CD4-positive, alpha-beta memory T cell (primary cell): Measurements from ENCODE around the gene NAT16. TPM values are rescaled to one million over a fixed set of nuclear protein-coding genes. Genes with fewer than 3 reads are reported as not detected.

ENCODE experiments used
- CTCF ChIA-PET: fragments of 350-600 bp; sonication (Branson Sonifier 250); formaldehyde crosslinking; loops from one replicate; lab custom pipeline; 2021; ENCODE audit warnings: inconsistent platforms; ENCODE audit not compliant: partially characterized antibody; lab: Charles Lee
- POLR2A ChIA-PET: fragments of 350-600 bp; sonication (Branson Sonifier 250); formaldehyde crosslinking; loops from one replicate; lab custom pipeline; 2021; ENCODE audit not compliant: partially characterized antibody; lab: Charles Lee
- DNase-seq, 5 donors: peaks; one replicate each; pipeline versions ENCODE4 v3.0.0 to v3.0.0-alpha.2; 2020 to 2022; ENCODE audit warnings: mixed read lengths in 1 of 5
- H3K27ac ChIP-seq: one replicate; pipeline ENCODE4 v1.7.0; 2013; ENCODE audit warnings: low read depth, low read length
- H3K27me3 ChIP-seq: 2 replicates; pipeline ENCODE4 v1.7.0; 2013; ENCODE audit warnings: mild to moderate bottlenecking, low read length, moderate library complexity; ENCODE audit not compliant: insufficient read depth
- H3K36me3 ChIP-seq: 2 replicates; pipeline ENCODE4 v1.7.0; 2013; ENCODE audit warnings: mild to moderate bottlenecking, low read length, moderate library complexity; ENCODE audit not compliant: insufficient read depth
- H3K4me1 ChIP-seq: 2 replicates; pipeline ENCODE4 v1.7.0; 2013; ENCODE audit warnings: mild to moderate bottlenecking, low read length, moderate library complexity; ENCODE audit not compliant: insufficient read depth
- H3K4me3 ChIP-seq, 2 donors: one replicate each; pipeline ENCODE4 v1.7.0; 2013; ENCODE audit warnings: low read length in 2 of 2, mild to moderate bottlenecking in 1 of 2
- H3K9me3 ChIP-seq, 2 donors: one replicate each; pipeline ENCODE4 v1.7.0; 2013; ENCODE audit warnings: low read length in 2 of 2, control low read depth in 1 of 2; ENCODE audit not compliant: control insufficient read depth in 1 of 2
- H3K27ac Mint-ChIP-seq, 7 donors: one replicate each; pipeline ENCODE4 v1.8.0; 2020 to 2021; ENCODE audit warnings: mixed read lengths in 7 of 7, mild to moderate bottlenecking in 6 of 7, inconsistent platforms in 3 of 7, moderate library complexity in 3 of 7
- H3K27me3 Mint-ChIP-seq, 2 donors: one replicate each; pipeline ENCODE4 v1.8.0; 2020 to 2021; ENCODE audit warnings: mixed read lengths in 2 of 2
- H3K36me3 Mint-ChIP-seq, 2 donors: one replicate each; pipeline ENCODE4 v1.8.0; 2020 to 2021; ENCODE audit warnings: mixed read lengths in 2 of 2, inconsistent platforms in 1 of 2, mild to moderate bottlenecking in 1 of 2
- H3K4me1 Mint-ChIP-seq, 4 donors: one replicate each; pipeline ENCODE4 v1.8.0; 2020 to 2021; ENCODE audit warnings: mixed read lengths in 4 of 4, mild to moderate bottlenecking in 1 of 4
- H3K4me3 Mint-ChIP-seq, 8 donors: one replicate each; pipeline ENCODE4 v1.8.0; 2020 to 2021; ENCODE audit warnings: mixed read lengths in 8 of 8, mild to moderate bottlenecking in 7 of 8, moderate library complexity in 6 of 8, inconsistent platforms in 3 of 8
- H3K9me3 Mint-ChIP-seq, 8 donors: one replicate each; pipeline ENCODE4 v1.8.0; 2020 to 2021; ENCODE audit warnings: mixed read lengths in 8 of 8, mild to moderate bottlenecking in 5 of 8, inconsistent platforms in 3 of 8, moderate library complexity in 1 of 8
- intact Hi-C: fragments of 100-400 bp; cut with micrococcal nuclease; formaldehyde crosslinking; loops from one replicate; pipeline ENCODE4 v1.15.1; 2023
- polyA plus RNA-seq, 2 donors: library from polyadenylated mRNA; unstranded; fragments of 300-500 nt; fragmentation: Illumina TruSeq; gene quantifications; one replicate each; pipeline ENCODE4 v1.2.3, GENCODE V29; 2021
- total RNA-seq, 2 experiments: library from RNA; stranded (reverse); gene quantifications; one replicate each; pipeline ENCODE4 v1.2.3, GENCODE V29; 2021

NAT16 gene
- total and polyA plus RNA-seq, 4 experiments from 2014 or later: not detected

DNA sequence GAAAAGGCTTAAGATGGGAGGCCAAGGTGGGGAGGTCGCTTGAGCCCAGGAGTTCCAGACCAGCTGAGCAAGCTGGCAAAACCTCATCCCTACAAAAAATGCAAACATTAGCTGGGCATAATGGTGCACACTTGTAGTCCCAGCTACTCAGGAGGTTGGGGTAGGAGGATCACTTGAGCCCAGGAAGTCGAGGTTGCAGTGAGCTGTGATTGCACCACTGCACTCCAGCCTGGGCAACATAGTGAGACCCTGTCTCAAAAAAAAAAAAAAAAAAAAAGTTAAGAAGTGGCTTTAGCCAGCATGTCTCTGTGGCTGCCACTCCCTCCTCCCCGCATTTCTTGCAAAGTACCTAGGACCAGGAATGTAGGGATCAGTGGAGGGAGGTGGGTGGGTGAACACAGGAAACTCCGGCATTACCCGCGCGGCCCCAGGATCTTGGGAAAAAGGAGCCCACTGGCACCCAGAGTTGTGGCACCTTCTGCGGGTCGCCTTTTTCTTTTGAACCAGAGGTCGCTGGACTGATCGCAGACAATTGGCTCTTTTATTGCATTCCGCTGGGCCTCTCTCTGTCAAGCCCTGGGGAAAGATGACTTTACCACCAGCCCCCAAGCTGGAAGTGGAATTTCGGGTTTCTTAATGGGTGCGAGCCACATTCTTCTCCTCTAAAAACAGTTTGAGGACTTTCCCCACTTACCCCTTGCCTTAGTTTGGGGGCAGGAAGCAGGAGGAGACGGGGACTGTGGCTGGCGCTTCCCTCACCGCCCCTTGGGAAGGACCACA is 18.2 kb downstream of the NAT16 start:
- H3K27me3 ChIP-seq: peaks cover 28% of the 10 kb centered on the region
- POLR2A ChIA-PET: interaction anchor here (1.1 to 1.3 kb wide), 2 partner anchors 13 to 55 kb away, joined by 3 read pairs; partner anchors contain the start of genes PLOD3 and ZNHIT1

DNA sequence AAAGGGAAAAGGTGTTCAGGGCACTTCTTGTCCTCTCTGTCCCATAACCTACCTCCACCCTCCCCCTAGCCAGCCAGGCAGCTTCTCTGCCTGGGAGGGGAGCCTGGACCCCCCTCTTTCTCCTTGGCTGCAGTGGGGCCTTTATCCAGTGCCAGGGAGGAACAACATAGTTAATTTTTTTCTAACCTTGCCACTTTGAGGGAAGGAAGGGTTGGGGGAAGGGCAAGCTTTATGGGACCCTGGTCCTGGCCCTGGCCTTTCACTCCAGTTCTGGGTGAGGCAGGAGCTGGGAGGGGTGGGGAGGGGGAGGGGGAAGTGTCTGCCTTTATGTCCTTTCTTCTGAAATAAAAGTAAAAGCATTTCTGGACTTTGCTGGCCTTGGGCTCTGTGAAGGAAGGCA is 19.2 kb downstream of the NAT16 start:
- H3K36me3 Mint-ChIP-seq: peaks cover 14 to 30% of the 10 kb centered on the region in 2 donors
- ChIA-PET CTCF (interaction anchor here (1.5 to 2.7 kb wide), 2 partner anchors 16 to 84 kb away, joined by 4 to 11 read pairs; no protein-coding TSS in a partner anchor), POLR2A (interaction anchor here (1.1 kb wide), 1 partner anchor 14 kb away, joined by 3 read pairs; no protein-coding TSS in a partner anchor)
- H3K27me3 Mint-ChIP-seq: peaks cover 15 to 16% of the 10 kb centered on the region in 2 donors
- Histone ChIP-seq H3K4me1 (peaks cover 29% of the 10 kb centered on the region), H3K4me3 (no peak overlapping the region), H3K9me3 (no peaks in the 10 kb centered on the region), H3K27me3 (peaks cover 21% of the 10 kb centered on the region), H3K36me3 (peaks cover 2% of the 10 kb centered on the region), H3K27ac (no peak overlapping the region)
- H3K9me3 Mint-ChIP-seq: peaks cover 0 to 4% (median 0%) of the 10 kb centered on the region in 8 donors
- intact Hi-C loops: loop anchor here (10.0 kb wide), 1 partner anchor 54 kb away; the partner anchor contains the start of genes PLOD3 and ZNHIT1
- H3K4me1 Mint-ChIP-seq: peaks cover 6 to 19% (median 12%) of the 10 kb centered on the region in 4 donors
- peak overlapping the region in 1 of 8 donors; percentile 39 for H3K4me3 Mint-ChIP-seq
- DNase-seq: no peak
- no peak overlapping the region for H3K27ac Mint-ChIP-seq

More for the DNA sequence above, 18.2 kb downstream of the NAT16 start:
- CTCF ChIA-PET: interaction anchor here (1.2 to 2.7 kb wide), 4 partner anchors 10 to 83 kb away, joined by 3 to 11 read pairs (median 4); no protein-coding TSS in a partner anchor
- intact Hi-C loops: loop anchor here (10.0 kb wide), 1 partner anchor 53 kb away; the partner anchor contains the start of genes PLOD3 and ZNHIT1
- Mint-ChIP-seq H3K4me1 (peaks cover 8 to 26% (median 17%) of the 10 kb centered on the region in 4 donors), H3K27me3 (peaks cover 19 to 20% of the 10 kb centered on the region in 2 donors), H3K4me3 (peak overlapping the region in 7 of 8 donors; percentile 39 to 79 (median 60)), H3K27ac (no peak overlapping the region), H3K36me3 (peaks cover 14 to 30% of the 10 kb centered on the region in 2 donors), H3K9me3 (peaks cover 0 to 4% (median 0%) of the 10 kb centered on the region in 8 donors)
- Histone ChIP-seq H3K9me3 (no peaks in the 10 kb centered on the region), H3K36me3 (peaks cover 2% of the 10 kb centered on the region), H3K27ac (no peak overlapping the region), H3K4me3 (no peak overlapping the region), H3K4me1 (peaks cover 34% of the 10 kb centered on the region)
- DNase-seq: no peak

DNA sequence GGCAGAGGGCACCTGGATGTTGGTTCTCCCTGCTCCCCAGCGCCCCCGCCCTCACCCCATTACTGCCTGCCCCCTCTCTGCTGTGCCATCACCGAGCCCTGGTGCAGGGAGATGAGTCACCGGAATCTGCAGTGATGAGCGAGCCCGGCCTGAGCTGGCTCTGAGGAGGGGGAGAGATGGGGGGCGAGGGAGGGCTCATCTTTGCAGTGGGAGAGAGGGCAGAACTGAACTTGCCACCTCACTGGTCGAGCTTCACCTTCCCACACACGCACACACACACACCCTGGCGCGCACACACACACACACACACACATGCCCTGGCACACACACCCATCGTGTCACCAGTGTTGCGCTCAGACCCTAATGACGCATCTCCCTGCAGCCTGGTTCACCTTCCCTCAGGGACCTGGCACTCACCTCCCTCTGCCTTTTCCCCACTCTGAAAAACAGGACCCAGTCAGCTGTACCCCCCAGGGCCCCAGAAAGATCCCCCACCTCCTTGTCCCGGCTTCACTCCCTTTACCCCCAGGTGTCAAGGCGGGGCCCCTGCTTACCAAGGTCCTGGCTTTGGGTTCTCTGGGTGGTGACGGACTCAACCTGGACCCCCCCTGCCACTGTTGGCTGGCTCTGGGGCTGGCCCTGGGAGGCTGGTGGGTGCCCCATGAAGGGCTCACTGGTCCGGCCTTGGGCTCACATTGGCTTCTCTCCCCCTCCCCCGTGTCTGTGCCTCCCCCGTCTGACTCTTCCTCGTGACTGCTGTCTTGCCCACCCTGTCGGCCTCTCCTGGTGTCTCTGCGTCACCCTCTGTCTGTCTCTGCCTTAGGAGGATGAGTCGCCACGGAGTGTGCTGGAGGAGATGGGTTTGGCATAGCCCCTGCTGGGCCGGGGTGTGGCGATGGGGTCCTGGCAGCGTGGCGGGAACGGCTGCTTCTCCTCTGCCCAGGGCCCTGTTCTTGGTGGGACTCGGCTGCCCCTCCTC is 20.1 kb downstream of the NAT16 start:
- Mint-ChIP-seq H3K4me1 (peaks cover 4 to 18% (median 14%) of the 10 kb centered on the region in 4 donors), H3K27ac (no peak overlapping the region), H3K4me3 (peak overlapping the region in 1 of 8 donors; percentile 48), H3K36me3 (peaks cover 16 to 30% of the 10 kb centered on the region in 2 donors), H3K9me3 (no peaks in the 10 kb centered on the region), H3K27me3 (peaks cover 6 to 8% of the 10 kb centered on the region in 2 donors)
- ChIA-PET CTCF (interaction anchor here (1.3 to 2.7 kb wide), 4 partner anchors 11 to 84 kb away, joined by 3 to 11 read pairs (median 7); no protein-coding TSS in a partner anchor), POLR2A (no interaction called here)
- H3K36me3 ChIP-seq: peaks cover 2% of the 10 kb centered on the region
- peaks cover 15% of the 10 kb centered on the region for H3K27me3 ChIP-seq
- H3K27ac ChIP-seq: no peak overlapping the region
- no peaks in the 10 kb centered on the region for H3K9me3 ChIP-seq
- no peak overlapping the region for H3K4me3 ChIP-seq
- intact Hi-C loops: loop anchor here (10.0 kb wide), 1 partner anchor 55 kb away; the partner anchor contains the start of genes PLOD3 and ZNHIT1
- peaks cover 26% of the 10 kb centered on the region for H3K4me1 ChIP-seq
- no peak for DNase-seq

DNA sequence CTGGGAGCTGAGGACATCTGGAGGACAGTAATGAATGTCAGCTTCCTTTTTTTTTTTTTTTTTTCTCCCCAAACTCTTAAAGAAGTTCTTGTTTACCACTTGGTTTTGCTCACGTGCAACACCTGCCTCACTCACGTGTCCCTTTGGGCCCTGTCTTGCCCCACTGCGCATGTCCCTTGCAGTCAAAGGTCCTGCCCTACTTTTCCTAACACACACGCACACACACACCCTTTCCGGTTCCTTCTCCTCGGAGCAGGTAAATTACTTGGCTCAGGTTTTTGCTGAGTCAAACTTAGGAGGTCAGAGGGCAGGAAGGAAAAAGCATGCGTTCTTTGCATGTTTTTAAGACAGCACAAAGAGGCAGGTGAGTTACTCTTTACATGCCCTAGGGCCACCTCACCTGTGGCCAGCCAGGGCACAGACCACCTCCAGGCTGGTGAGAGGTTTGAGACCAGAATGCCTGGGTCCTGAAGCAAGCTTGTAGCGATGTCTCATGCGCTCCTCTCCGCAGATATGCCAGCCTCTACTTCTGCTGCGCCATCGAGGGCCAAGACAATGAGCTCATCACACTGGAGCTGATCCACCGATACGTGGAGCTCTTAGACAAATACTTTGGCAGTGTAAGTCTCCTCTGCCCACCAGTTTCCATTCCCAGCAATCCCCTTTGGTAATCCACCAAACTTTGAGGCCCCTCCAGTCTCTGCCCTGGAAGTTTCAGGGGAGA is 23.1 kb downstream of the NAT16 start:
- H3K4me1 Mint-ChIP-seq: peaks cover 6 to 15% (median 12%) of the 10 kb centered on the region in 4 donors
- peaks cover 2% of the 10 kb centered on the region for H3K36me3 ChIP-seq
- H3K27ac ChIP-seq: no peak overlapping the region
- no peak for DNase-seq
- no peak overlapping the region for H3K4me3 ChIP-seq
- no peaks in the 10 kb centered on the region for H3K9me3 ChIP-seq
- H3K27me3 Mint-ChIP-seq: peaks cover 0 to 3% of the 10 kb centered on the region in 2 donors
- peaks cover 13% of the 10 kb centered on the region for H3K4me1 ChIP-seq
- POLR2A ChIA-PET: no interaction called here
- H3K4me3 Mint-ChIP-seq: peak overlapping the region in 1 of 8 donors; percentile 30
- intact Hi-C loops: no loop called here
- H3K36me3 Mint-ChIP-seq: peaks cover 16 to 30% of the 10 kb centered on the region in 2 donors
- CTCF ChIA-PET: interaction anchor here (1.1 to 3.5 kb wide), 9 partner anchors 8 to 88 kb away, joined by 3 to 32 read pairs (median 5); partner anchors contain the start of genes FIS1 and VGF
- H3K9me3 Mint-ChIP-seq: no peaks in the 10 kb centered on the region
- H3K27me3 ChIP-seq: peaks cover 4% of the 10 kb centered on the region
- peak overlapping the region in 1 of 7 donors; percentile 13 for H3K27ac Mint-ChIP-seq

DNA sequence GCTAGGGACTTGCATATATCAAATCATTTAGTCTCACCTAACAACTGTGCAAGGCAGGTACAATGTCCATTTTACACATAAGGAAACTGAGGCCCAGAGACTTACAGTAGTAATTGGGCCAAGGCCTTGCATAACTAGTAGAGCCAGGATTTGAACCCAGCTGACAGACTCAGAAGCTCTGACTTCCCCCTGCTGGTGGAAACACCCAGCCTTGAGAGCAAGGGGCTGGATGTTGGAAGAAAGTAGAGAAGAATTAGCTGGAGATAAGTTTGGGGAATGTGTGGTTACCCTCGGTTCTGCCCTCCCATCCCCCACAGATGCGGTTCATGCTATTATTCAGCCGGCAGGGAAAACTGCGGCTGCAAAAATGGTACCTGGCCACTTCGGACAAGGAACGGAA is 23.8 kb downstream of the NAT16 start:
- intact Hi-C loops: no loop called here
- no peaks in the 10 kb centered on the region for H3K9me3 Mint-ChIP-seq
- Histone ChIP-seq H3K27me3 (no peaks in the 10 kb centered on the region), H3K36me3 (peaks cover 2% of the 10 kb centered on the region), H3K4me1 (peaks cover 13% of the 10 kb centered on the region), H3K27ac (no peak overlapping the region), H3K9me3 (no peaks in the 10 kb centered on the region), H3K4me3 (no peak overlapping the region)
- H3K4me1 Mint-ChIP-seq: peaks cover 6 to 15% (median 12%) of the 10 kb centered on the region in 4 donors
- CTCF ChIA-PET: interaction anchor here (1.3 to 3.5 kb wide), 7 partner anchors 9 to 88 kb away, joined by 4 to 32 read pairs (median 5); partner anchors contain the start of genes FIS1 and VGF
- POLR2A ChIA-PET: no interaction called here
- H3K27me3 Mint-ChIP-seq: peaks cover 0 to 2% of the 10 kb centered on the region in 2 donors
- no peak for DNase-seq
- H3K36me3 Mint-ChIP-seq: peaks cover 16 to 27% of the 10 kb centered on the region in 2 donors
- peak overlapping the region in 1 of 7 donors; percentile 13 for H3K27ac Mint-ChIP-seq
- peak overlapping the region in 4 of 8 donors; percentile 10 to 40 (median 35) for H3K4me3 Mint-ChIP-seq

DNA sequence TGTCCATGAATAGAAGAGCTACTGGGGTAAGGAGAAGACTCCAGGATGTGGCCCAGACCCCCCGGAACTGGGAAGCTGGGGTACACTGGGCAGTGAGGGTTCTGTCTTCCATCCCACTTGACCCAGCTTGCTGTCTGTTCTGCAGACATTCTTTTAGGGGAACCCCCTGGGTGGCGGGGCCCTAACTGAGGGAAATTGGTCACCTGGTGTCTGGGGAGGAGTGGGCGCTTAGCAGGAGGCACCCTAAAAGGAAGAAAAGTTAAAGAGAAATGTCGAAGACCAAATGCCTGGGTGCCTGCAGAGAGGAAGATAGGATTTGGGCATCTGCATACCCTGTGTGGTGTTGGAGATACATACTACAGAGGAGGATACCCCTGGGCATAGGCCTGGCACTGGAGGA is 24.8 kb downstream of the NAT16 start:
- peaks cover 6 to 15% (median 12%) of the 10 kb centered on the region in 4 donors for H3K4me1 Mint-ChIP-seq
- ChIA-PET CTCF (interaction anchor here (0.6 to 3.5 kb wide), 7 partner anchors 10 to 89 kb away, joined by 3 to 32 read pairs (median 5); partner anchors contain the start of genes FIS1 and VGF), POLR2A (interaction anchor here (1.0 to 1.1 kb wide), 4 partner anchors 9 to 63 kb away, joined by 3 to 5 read pairs (median 4); partner anchors contain the start of genes VGF and ZNHIT1)
- H3K27me3 Mint-ChIP-seq: no peaks in the 10 kb centered on the region
- Histone ChIP-seq H3K4me1 (peaks cover 13% of the 10 kb centered on the region), H3K9me3 (no peaks in the 10 kb centered on the region), H3K27me3 (no peaks in the 10 kb centered on the region), H3K4me3 (peak overlapping the region; percentile 31 to 58), H3K36me3 (peaks cover 2% of the 10 kb centered on the region), H3K27ac (no peak overlapping the region)
- intact Hi-C loops: no loop called here
- H3K36me3 Mint-ChIP-seq: peaks cover 15 to 20% of the 10 kb centered on the region in 2 donors
- H3K27ac Mint-ChIP-seq: peak overlapping the region in 6 of 7 donors; percentile 5 to 52 (median 28)
- no peak for DNase-seq
- H3K4me3 Mint-ChIP-seq: peak overlapping the region; percentile 60 to 87 (median 82)
- no peaks in the 10 kb centered on the region for H3K9me3 Mint-ChIP-seq
